ENCODE measurements around the gene KLF7. TPM values are rescaled to one million over a fixed set of nuclear protein-coding genes. Genes with fewer than 3 reads are reported as not detected.

KLF7 gene
- total RNA-seq, 1 donor from 2014 or later = 35.8 TPM

- no peak for TF ChIP-seq CTCF (IDR thresholded peaks at IDR 0.05)
- no peak for TF ChIP-seq POLR2AphosphoS5 (IDR thresholded peaks at IDR 0.05; ENCODE audit: insufficient read depth in 1 of 2, low read depth in 1 of 2)
- no peak for TF ChIP-seq POLR2A (IDR thresholded peaks at IDR 0.05)
- intact Hi-C loops (cut with DNase I) = no loop called here
- no peak for DNase-seq (ENCODE audit: extremely low spot score in 2 of 2)
- Histone ChIP-seq H3K36me3 (no peaks in the 10 kb centered on the region), H3K4me3 (no peak overlapping the region), H3K4me1 (peaks cover 68% of the 10 kb centered on the region), H3K27ac (peak overlapping the region; percentile 30), H3K27me3 (no peaks in the 10 kb centered on the region), H3K9me3 (no peaks in the 10 kb centered on the region)
Measured at GRCh38 chr2:207135340-207135739, 30.4 kb downstream of the KLF7 start.

GRCh38 chr2:207133820-207134519, 31.8 kb downstream of the KLF7 start:
- Histone ChIP-seq H3K27ac (peak overlapping the region; percentile 72), H3K4me3 (no peak overlapping the region), H3K36me3 (no peaks in the 10 kb centered on the region), H3K4me1 (peaks cover 62% of the 10 kb centered on the region), H3K27me3 (no peaks in the 10 kb centered on the region), H3K9me3 (no peaks in the 10 kb centered on the region)
- peak in 1 of 2 donors; percentile 94 for DNase-seq (ENCODE audit: extremely low spot score in 2 of 2)
- intact Hi-C loops (cut with DNase I) = loop anchor here (5.0 kb wide), 1 partner anchor 33 kb away; the partner anchor contains the start of gene KLF7
- TF ChIP-seq POLR2AphosphoS5 (IDR thresholded peaks at IDR 0.05; ENCODE audit: insufficient read depth in 1 of 2, low read depth in 1 of 2) (peak in 1 of 2 donors; percentile 73), CTCF (IDR thresholded peaks at IDR 0.05) (no peak)

GRCh38 chr2:207133458-207133819, 32.3 kb downstream of the KLF7 start:
- intact Hi-C loops (cut with DNase I) = loop anchor here (5.0 kb wide), 1 partner anchor 34 kb away; the partner anchor contains the start of gene KLF7
- Histone ChIP-seq H3K4me1 (peaks cover 62% of the 10 kb centered on the region), H3K4me3 (no peak overlapping the region), H3K9me3 (no peaks in the 10 kb centered on the region), H3K36me3 (no peaks in the 10 kb centered on the region), H3K27ac (peak overlapping the region; percentile 72), H3K27me3 (no peaks in the 10 kb centered on the region)
- TF ChIP-seq CTCF (IDR thresholded peaks at IDR 0.05) (no peak), POLR2AphosphoS5 (IDR thresholded peaks at IDR 0.05; ENCODE audit: insufficient read depth in 1 of 2, low read depth in 1 of 2) (no peak), POLR2A (IDR thresholded peaks at IDR 0.05) (no peak)
- no peak for DNase-seq (ENCODE audit: extremely low spot score in 2 of 2)

- no peak for TF ChIP-seq CTCF (IDR thresholded peaks at IDR 0.05)
- TF ChIP-seq POLR2A (IDR thresholded peaks at IDR 0.05) = no peak
- TF ChIP-seq POLR2AphosphoS5 (IDR thresholded peaks at IDR 0.05; ENCODE audit: insufficient read depth in 1 of 2, low read depth in 1 of 2) = no peak
- Histone ChIP-seq H3K9me3 (no peaks in the 10 kb centered on the region), H3K4me3 (no peak overlapping the region), H3K27ac (no peak overlapping the region), H3K27me3 (no peaks in the 10 kb centered on the region), H3K4me1 (peaks cover 51% of the 10 kb centered on the region), H3K36me3 (no peaks in the 10 kb centered on the region)
- intact Hi-C loops (cut with DNase I) = loop anchor here (5.0 kb wide), 1 partner anchor 35 kb away; the partner anchor contains the start of gene KLF7
- DNase-seq (ENCODE audit: extremely low spot score in 2 of 2) = no peak
Measured at GRCh38 chr2:207132019-207132418, 33.7 kb downstream of the KLF7 start.

- no peak overlapping the region for H3K4me3 ChIP-seq
- TF ChIP-seq POLR2AphosphoS5 (IDR thresholded peaks at IDR 0.05; ENCODE audit: insufficient read depth in 1 of 2, low read depth in 1 of 2) (no peak), POLR2A (IDR thresholded peaks at IDR 0.05) (no peak), CTCF (IDR thresholded peaks at IDR 0.05) (no peak)
- H3K36me3 ChIP-seq = no peaks in the 10 kb centered on the region
- no peak overlapping the region for H3K27ac ChIP-seq
- no peak for DNase-seq (ENCODE audit: extremely low spot score in 2 of 2)
- intact Hi-C loops (cut with DNase I) = loop anchor here (5.0 kb wide), 1 partner anchor 36 kb away; the partner anchor contains the start of gene KLF7
- H3K27me3 ChIP-seq = no peaks in the 10 kb centered on the region
- no peaks in the 10 kb centered on the region for H3K9me3 ChIP-seq
- H3K4me1 ChIP-seq = peaks cover 47% of the 10 kb centered on the region
Measured at GRCh38 chr2:207131594-207131993, 34.2 kb downstream of the KLF7 start.
